Stimulated activated CD4-positive, alpha-beta T cell treated with anti-CD3 and anti-CD28 coated beads, Interleukin-2, amount 100 ng/mL, for 4 hours (primary cell): ENCODE measurements around the gene LEUTX.
A peak's percentile ranks its signal among the peaks of the same experiment; 100 is the strongest.

Source experiments
- DNase-seq: peaks from one replicate; pipeline ENCODE4 v3.0.0-alpha.2; 2020; ENCODE audit warnings: low read depth

The LEUTX gene

GRCh38 chr19:39824143-39825092 lies 45.8 kb downstream of the LEUTX start:
- DNase-seq = peak; percentile 77

GRCh38 chr19:39825093-39825463 lies 46.4 kb downstream of the LEUTX start:
- no peak for DNase-seq

GRCh38 chr19:39825531-39826076 lies 47.0 kb downstream of the LEUTX start:
- no peak for DNase-seq

- DNase-seq = no peak
Observed at GRCh38 chr19:39826311-39826945, 47.8 kb downstream of the LEUTX start.

- no peak for DNase-seq
Observed at GRCh38 chr19:39827216-39827615, 48.6 kb downstream of the LEUTX start.

GRCh38 chr19:39828015-39828653 lies 49.5 kb downstream of the LEUTX start:
- DNase-seq = no peak

GRCh38 chr19:39828654-39829032 lies 50.0 kb downstream of the LEUTX start:
- no peak for DNase-seq

GRCh38 chr19:39829702-39830275 lies 51.1 kb downstream of the LEUTX start:
- DNase-seq = no peak

GRCh38 chr19:39830406-39830805 lies 51.8 kb downstream of the LEUTX start:
- DNase-seq = no peak

GRCh38 chr19:39830847-39831246 lies 52.2 kb downstream of the LEUTX start:
- no peak for DNase-seq

GRCh38 chr19:39831679-39832078 lies 53.0 kb downstream of the LEUTX start:
- DNase-seq = no peak

- no peak for DNase-seq
Observed at GRCh38 chr19:39832341-39833083, 53.9 kb downstream of the LEUTX start.

GRCh38 chr19:39833160-39833463 lies 54.5 kb downstream of the LEUTX start:
- DNase-seq = no peak

- DNase-seq = peak; percentile 94
Observed at GRCh38 chr19:39833464-39834286, 55.0 kb downstream of the LEUTX start, which contains the start of gene DYRK1B. Gene DYRK1B, minus strand, starts transcription at chr19:39834162. Its CDS starts 2,295 bp downstream, at chr19:39831867.

- DNase-seq = no peak
Observed at GRCh38 chr19:39834287-39834841, 55.7 kb downstream of the LEUTX start.
